ENCODE data around the gene CLMN.

CLMN gene

DNA sequence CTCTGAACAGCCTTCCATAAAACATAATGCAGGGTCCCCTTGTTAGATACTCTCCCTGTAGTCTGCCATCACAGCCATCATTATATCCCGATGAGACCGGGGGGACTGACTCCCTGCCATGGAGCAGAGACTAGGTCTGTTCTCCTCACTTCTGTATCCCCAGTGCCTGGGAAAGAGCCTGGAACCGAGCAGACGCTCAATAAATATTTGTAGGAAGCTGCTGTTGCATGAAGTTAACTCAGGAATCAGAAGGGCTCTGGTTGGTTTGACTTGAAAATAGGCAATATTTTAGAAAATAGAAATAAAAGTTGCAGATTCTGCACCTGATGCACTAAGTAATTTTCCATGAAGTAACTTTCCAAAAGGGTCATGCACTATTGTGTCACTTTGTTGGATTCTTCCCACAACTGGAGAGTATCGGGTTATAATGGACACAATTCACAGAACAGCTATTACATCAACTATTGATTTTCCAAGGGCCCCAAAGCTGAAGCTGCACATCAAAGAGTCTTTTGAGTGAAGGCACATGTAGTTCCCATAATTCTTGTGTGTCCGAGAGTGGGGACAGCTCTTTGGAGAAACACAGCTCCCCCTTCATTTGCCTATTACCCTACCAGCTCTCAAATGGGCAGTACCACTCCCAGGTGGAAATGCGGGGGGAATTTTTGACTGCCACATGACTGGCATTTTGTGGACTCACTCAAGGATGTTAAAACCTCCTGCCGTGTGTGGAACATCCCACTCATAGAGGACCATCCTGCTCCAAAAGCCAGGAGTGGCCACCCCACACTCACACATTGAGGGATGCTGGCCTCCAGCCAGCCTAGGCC is 18.8 kb downstream of the CLMN start:
- no peak overlapping the region for H3K27ac ChIP-seq
- TF ChIP-seq, protein P1, sequence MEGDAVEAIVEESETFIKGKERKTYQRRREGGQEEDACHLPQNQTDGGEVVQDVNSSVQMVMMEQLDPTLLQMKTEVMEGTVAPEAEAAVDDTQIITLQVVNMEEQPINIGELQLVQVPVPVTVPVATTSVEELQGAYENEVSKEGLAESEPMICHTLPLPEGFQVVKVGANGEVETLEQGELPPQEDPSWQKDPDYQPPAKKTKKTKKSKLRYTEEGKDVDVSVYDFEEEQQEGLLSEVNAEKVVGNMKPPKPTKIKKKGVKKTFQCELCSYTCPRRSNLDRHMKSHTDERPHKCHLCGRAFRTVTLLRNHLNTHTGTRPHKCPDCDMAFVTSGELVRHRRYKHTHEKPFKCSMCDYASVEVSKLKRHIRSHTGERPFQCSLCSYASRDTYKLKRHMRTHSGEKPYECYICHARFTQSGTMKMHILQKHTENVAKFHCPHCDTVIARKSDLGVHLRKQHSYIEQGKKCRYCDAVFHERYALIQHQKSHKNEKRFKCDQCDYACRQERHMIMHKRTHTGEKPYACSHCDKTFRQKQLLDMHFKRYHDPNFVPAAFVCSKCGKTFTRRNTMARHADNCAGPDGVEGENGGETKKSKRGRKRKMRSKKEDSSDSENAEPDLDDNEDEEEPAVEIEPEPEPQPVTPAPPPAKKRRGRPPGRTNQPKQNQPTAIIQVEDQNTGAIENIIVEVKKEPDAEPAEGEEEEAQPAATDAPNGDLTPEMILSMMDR (conservative IDR thresholded peaks at IDR 0.05), result no peak

DNA sequence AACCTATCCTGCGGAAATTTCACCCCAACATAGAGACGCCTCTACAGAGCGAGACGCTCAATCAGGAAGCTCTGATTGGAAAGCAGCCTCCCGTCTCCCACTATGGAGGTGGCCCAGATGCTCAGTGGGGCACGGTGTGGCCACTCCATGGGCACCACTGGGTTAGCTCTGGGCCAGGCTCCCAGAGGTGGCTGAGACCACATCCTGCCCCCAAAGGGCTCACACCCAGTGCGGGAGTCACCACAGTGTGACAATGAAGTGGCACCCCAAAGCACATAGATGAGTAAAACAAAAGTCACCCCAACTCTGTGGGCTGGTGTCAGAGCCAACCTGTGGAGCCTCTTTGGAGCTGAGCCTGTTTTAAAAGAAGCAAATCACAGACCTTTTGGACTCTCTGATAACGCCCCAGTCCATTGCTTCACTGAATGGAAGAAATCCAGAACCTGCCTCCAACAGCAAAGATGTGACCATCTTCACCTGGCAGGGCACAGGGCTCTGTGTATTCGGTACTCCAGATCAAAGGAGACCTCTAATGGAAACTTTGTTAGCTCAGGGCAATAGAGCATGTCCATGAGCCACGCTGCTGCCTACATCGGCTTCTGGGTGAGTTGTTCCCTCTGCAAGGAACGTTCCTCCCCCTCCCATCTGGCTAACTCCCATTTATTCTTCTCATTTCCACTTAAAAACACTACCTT is 19.6 kb downstream of the CLMN start:
- no peak overlapping the region for H3K27ac ChIP-seq
- TF ChIP-seq, protein P1 (conservative IDR thresholded peaks at IDR 0.05), result no peak

DNA sequence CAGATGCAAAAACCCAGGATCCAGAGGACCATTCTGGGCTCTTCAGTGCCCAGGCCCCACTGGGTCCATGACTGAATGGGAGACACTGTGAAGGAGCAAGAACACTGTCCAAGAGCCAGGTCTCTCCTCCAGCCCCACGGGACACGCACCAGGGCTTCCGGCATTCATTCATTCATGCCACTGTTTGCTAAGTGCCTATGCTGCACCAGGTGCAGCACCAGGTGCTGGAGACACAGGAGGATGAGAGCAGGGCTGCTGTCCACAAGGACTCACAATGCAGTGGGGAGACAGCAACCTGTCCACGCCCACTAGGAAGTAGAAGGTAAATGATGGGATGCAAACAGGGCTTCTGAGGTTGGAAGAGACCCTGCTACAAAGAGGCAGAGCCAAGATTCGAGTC is 20.4 kb downstream of the CLMN start:
- no peak overlapping the region for H3K27ac ChIP-seq
- TF ChIP-seq, protein P1 (conservative IDR thresholded peaks at IDR 0.05), result no peak

DNA sequence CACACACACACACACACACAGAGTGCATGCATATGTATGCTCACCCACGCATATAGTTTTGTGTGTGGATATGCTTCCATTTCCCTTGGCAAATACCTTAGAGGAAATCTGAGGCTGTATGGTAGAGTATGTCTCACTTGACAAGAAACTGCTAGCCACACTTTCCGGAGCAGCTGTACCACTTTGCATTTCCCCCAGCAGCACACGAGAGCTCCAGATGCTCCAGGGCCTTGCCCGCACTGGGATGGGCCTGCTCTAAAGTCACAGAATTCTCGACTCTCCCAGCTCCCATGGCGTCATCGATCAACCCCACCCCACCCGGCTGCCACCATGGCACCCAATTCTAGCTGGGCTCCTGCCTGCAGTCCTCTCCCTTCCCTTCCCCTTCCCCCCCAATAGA is 21.9 kb downstream of the CLMN start:
- TF ChIP-seq, protein P1 (conservative IDR thresholded peaks at IDR 0.05), result no peak
- H3K27ac ChIP-seq, result no peak overlapping the region

DNA sequence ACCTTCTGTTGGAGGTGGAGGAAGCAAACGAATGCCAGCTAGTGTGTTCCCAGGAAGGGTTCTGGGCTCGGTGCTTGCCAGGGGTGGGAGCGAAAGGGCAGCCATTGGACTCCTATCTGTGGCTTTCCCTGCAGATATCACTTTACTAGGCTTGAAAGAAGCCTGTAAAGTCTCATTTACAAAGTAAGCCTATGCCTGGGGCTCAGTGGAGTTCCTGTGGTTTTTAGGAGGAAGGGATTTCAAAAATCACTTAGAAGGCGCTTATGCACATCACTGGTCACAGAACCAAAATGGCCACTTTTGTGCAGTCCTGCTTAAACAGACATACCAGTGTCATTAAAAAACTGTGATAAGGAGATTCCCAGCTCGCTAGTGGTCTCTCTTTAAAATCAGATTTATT is 22.7 kb downstream of the CLMN start:
- TF ChIP-seq, protein P1 (conservative IDR thresholded peaks at IDR 0.05), result no peak
- H3K27ac ChIP-seq, result no peak overlapping the region

DNA sequence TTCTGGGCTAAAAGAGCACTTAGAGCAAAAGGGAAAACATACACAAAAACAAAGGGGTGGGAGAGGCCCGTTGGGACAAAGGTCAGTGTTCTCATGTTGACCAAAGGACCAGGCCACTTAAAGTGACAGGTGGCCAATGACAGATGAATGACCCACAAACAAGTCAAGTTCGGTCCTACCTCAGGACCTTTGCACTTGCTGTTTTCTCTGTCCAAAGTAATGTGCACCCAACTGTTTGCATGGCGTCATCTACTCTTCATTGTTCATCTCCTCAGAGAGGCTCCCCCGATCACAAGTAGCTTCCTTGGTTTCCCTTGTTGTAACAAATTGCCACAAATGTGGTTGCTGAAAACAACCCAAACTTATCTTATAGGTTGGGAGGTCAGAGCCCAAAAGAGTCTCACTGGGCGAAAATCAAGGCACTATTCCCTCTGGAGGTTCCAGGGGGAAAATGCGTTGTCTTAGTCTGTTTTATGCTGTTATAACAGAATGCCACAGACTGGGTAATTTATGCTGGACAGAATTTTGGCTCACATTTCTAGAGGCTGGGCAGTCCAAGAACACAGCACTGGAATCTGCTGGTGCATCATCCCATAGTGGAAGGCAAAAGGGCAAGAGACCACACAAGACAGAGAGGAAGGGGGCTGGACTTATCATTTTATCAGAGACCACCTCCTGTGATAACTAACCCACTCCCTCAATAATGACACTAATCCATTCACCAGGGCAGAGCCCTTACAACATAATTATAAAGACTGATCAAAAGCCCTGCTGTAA is 23.9 kb downstream of the CLMN start:
- TF ChIP-seq, protein P1 (conservative IDR thresholded peaks at IDR 0.05), result no peak
- H3K27ac ChIP-seq, result no peak overlapping the region

Measured in VCaP (cell line).